HG02870 (cell line): ENCODE measurements around the gene JAK1.

ENCODE experiments used
- ATAC-seq: cut with Tn5 transposase; IDR thresholded peaks from one replicate; pipeline ENCODE4 v1.9.1; 2021; ENCODE audit warnings: mild to moderate bottlenecking, moderate library complexity; ENCODE audit not compliant: unreplicated experiment

Gene JAK1

DNA sequence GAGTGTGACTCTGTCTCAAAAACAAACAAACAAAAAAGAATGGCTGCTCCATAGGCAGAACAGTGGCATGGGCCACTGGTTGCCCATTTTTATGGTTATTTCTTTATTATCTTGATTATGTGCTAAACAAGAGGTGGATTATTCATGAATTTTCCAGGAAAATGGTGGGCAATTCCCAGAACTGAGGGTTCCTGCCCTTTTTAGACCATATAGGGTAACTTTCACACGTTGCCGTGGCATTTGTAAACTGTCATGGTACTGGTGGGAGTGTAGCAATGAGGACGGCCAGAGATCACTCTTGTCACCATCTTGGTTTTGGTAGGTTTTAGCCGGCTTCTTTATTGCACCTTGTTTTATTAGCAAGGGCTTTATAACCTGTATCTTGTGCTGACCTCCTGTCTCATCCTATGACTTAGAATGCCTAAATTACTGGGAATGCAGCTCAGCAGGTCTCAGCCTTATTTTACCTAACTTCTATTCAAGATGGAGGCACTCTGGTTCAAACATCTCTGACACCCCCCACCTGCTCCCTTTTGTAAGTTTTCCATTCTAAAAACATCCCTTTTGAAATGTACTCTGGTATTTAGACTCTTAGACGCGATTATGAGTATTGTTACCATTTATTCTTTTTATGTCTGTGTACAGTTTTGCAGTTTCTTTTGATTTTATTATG, 164.4 kb downstream of the JAK1 start:
- ATAC-seq: no peak

DNA sequence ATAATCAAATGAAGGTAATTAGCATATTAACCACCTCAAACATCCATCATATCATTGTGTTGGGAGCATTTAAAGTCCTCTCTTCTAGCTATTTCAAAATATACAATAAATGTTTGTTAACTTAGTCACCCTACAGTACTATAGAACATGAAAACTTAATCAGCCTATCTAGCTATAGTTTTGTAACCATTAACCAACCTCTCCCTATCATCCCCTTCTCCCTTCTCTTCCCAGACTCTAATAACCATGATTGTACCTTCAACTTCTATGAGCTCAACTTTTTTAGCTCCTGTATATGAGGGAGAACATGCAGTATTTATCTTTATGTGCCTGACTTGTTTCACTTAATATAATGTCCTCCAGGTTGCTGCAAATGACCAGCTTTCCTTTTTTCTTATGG, 167.5 kb downstream of the JAK1 start:
- ATAC-seq: no peak

DNA sequence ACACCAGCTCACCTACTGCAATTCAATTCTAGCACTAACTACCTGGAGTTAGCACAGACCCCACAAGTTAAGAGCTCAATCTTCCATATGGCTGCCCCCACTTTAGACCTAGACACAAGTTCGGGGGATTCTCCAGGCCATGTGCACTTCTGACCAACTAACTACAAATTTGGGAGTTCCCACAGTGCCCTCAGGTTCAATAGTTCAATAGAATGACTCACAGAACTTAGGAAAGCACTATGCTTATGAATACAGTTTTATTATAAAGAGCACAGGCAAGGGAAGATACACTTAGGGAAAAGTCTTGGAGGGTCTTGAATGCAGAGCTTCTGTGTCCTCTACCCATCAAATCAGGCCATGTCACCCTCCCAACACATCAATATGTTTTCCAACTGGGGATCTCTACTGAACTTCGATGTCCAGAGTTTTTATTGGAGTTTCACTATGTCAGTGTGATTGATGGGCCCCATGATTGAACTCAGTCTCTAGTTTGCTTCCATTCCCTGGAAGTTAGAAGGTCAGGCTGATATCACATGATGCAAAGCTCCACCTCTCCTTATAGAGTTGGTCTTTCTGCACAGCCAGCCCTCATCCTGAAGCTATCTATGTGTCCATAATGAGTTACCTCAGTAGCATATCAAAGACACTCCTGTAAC, 175.4 kb downstream of the JAK1 start:
- no peak for ATAC-seq
